Ishikawa (cell line): ENCODE data around the gene TEAD1.

ENCODE experiments used
- CEBPB ChIP-seq: IDR thresholded peaks from 2 replicates; pipeline ENCODE4 v1.6.1; 2012
- CREB1 ChIP-seq: IDR thresholded peaks from 2 replicates; pipeline ENCODE4 v1.6.1; 2012; ENCODE audit warnings: low read depth
- EGR1 ChIP-seq: IDR thresholded peaks from 2 replicates; pipeline ENCODE4 v1.6.1; 2012
- EP300 ChIP-seq: IDR thresholded peaks from 2 replicates; pipeline ENCODE4 v1.6.1; 2012; ENCODE audit warnings: borderline replicate concordance
- FOXM1 ChIP-seq: IDR thresholded peaks from 2 replicates; pipeline ENCODE4 v1.6.1; 2012; ENCODE audit warnings: low read depth, borderline replicate concordance
- NFIC ChIP-seq: IDR thresholded peaks from 2 replicates; pipeline ENCODE4 v1.6.1; 2012
- RAD21 ChIP-seq: IDR thresholded peaks from 2 replicates; pipeline ENCODE4 v1.6.1; 2012; ENCODE audit warnings: low read depth
- TAF1 ChIP-seq: IDR thresholded peaks from 2 replicates; pipeline ENCODE4 v1.6.1; 2012; ENCODE audit warnings: low read depth, mild to moderate bottlenecking
- TCF12 ChIP-seq: IDR thresholded peaks from 2 replicates; pipeline ENCODE4 v1.6.1; 2012; ENCODE audit warnings: low read depth
- TEAD4 ChIP-seq: IDR thresholded peaks from 2 replicates; pipeline ENCODE4 v1.6.1; 2012
- YY1 ChIP-seq: IDR thresholded peaks from 2 replicates; pipeline ENCODE4 v1.6.1; 2012; ENCODE audit warnings: low read depth
- ZBTB7A ChIP-seq: IDR thresholded peaks from 2 replicates; pipeline ENCODE4 v1.6.1; 2012; ENCODE audit warnings: low read depth
- TF ChIP-seq, protein P1 (sequence below): IDR thresholded peaks from 2 replicates; pipeline ENCODE4 v1.6.1; 2012; ENCODE audit warnings: low read depth, mild to moderate bottlenecking
- TF ChIP-seq, protein P2 (sequence below): IDR thresholded peaks from 2 replicates; pipeline ENCODE4 v1.6.1; 2012
- TF ChIP-seq, protein P3 (sequence below): IDR thresholded peaks from 2 replicates; pipeline ENCODE4 v1.6.1; 2012

TEAD1 gene

DNA sequence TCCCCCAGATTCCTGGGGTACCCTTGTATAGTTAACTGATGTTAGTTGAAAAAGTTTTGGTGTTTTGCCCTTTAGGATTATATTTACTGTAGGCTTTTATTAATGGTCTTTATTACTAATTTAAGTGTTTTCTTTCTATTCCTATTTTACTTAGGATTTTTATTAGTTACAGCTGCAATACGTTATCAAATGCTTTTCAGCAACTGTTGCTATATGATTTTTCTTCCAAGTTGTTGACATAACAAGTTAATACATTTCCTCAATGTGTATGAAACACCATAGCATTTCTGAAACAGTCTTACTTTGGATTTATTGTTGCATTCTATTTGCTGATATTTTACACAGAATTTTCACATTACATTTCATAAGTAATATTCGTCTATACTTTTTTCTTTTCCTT, 253.7 kb downstream of the TEAD1 start:
- TF ChIP-seq RAD21 (no peak), CREB1 (no peak), TEAD4 (no peak), CEBPB (no peak), NFIC (no peak), EP300 (no peak), FOXM1 (no peak), ZBTB7A (no peak), YY1 (no peak), EGR1 (no peak), TCF12 (no peak)
- TF ChIP-seq, protein P1, sequence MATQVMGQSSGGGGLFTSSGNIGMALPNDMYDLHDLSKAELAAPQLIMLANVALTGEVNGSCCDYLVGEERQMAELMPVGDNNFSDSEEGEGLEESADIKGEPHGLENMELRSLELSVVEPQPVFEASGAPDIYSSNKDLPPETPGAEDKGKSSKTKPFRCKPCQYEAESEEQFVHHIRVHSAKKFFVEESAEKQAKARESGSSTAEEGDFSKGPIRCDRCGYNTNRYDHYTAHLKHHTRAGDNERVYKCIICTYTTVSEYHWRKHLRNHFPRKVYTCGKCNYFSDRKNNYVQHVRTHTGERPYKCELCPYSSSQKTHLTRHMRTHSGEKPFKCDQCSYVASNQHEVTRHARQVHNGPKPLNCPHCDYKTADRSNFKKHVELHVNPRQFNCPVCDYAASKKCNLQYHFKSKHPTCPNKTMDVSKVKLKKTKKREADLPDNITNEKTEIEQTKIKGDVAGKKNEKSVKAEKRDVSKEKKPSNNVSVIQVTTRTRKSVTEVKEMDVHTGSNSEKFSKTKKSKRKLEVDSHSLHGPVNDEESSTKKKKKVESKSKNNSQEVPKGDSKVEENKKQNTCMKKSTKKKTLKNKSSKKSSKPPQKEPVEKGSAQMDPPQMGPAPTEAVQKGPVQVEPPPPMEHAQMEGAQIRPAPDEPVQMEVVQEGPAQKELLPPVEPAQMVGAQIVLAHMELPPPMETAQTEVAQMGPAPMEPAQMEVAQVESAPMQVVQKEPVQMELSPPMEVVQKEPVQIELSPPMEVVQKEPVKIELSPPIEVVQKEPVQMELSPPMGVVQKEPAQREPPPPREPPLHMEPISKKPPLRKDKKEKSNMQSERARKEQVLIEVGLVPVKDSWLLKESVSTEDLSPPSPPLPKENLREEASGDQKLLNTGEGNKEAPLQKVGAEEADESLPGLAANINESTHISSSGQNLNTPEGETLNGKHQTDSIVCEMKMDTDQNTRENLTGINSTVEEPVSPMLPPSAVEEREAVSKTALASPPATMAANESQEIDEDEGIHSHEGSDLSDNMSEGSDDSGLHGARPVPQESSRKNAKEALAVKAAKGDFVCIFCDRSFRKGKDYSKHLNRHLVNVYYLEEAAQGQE = no peak
- TF ChIP-seq, protein P2, sequence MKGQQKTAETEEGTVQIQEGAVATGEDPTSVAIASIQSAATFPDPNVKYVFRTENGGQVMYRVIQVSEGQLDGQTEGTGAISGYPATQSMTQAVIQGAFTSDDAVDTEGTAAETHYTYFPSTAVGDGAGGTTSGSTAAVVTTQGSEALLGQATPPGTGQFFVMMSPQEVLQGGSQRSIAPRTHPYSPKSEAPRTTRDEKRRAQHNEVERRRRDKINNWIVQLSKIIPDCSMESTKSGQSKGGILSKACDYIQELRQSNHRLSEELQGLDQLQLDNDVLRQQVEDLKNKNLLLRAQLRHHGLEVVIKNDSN = no peak

DNA sequence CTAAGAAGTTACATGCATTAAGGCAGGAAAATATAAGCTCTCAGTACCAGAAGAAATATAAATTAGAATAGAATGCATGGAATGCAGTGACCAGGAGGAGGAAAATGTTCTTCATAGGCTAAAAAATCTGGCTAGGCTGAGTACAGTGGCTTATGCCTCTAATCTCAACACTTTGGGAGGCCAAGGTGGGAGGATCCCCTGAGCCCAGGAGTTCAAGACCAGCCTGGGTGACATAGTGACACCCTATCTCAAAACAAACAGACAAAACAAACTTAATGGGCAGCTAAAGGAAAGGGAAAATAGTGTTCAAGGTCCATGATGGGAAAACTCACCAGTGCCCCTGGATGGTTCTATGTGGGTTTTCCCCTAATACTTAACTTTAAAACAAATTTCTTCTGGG, 256.6 kb downstream of the TEAD1 start:
- TF ChIP-seq, protein P3, sequence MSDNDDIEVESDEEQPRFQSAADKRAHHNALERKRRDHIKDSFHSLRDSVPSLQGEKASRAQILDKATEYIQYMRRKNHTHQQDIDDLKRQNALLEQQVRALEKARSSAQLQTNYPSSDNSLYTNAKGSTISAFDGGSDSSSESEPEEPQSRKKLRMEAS = no peak
- TF ChIP-seq EGR1 = no peak
- no peak for TF ChIP-seq TCF12
- TF ChIP-seq CREB1 = no peak
- TF ChIP-seq TAF1 = no peak
- TF ChIP-seq, protein P2 = no peak
- no peak for TF ChIP-seq RAD21
- TF ChIP-seq YY1 = no peak
- no peak for TF ChIP-seq EP300
- no peak for TF ChIP-seq NFIC

DNA sequence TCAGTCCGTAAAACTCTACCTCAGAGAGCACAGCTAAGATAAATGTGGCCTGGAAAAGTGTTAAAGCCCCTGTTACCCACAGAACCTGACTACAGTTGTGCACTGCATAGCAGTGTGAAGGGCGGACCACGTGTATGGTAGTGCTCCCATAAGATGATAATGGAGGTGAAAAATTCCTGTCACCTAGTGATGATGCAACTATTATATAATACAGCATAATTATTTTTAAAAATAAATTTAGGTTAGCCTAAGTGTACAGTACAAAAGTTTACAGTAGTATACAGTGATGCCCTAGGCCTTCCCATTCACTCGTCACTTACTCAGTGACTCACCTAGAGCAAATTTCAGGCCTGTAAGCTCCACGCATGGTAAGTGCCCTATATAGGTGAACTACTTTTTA, 258.3 kb downstream of the TEAD1 start:
- TF ChIP-seq, protein P2 = no peak
- no peak for TF ChIP-seq YY1
- TF ChIP-seq EGR1 = no peak
- no peak for TF ChIP-seq TCF12
- no peak for TF ChIP-seq FOXM1
- TF ChIP-seq, protein P3 = no peak
- TF ChIP-seq CREB1 = no peak
- no peak for TF ChIP-seq TAF1
- no peak for TF ChIP-seq NFIC
- TF ChIP-seq TEAD4 = no peak
- TF ChIP-seq, protein P1 = no peak
- no peak for TF ChIP-seq EP300
- no peak for TF ChIP-seq ZBTB7A
- no peak for TF ChIP-seq RAD21
- TF ChIP-seq CEBPB = no peak

DNA sequence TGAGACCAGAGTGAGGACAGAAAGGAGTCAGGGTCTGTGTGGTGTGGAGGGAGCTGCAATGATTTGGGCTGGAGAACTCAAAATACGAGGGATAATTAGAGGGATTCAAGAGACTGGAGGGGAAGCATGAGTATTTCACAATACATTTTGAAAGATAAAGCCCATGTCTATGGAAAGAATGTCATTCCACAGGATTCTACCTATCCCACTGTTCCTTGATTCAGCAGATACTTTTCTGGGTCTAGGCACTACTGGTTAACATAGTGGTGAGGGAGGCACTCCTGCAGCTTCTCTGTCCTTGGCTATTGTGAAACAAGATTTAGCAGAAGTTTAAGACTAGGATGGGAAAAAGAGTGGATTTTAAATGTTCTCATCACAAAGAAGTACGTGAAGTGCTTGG, 262.0 kb downstream of the TEAD1 start:
- no peak for TF ChIP-seq TEAD4
- TF ChIP-seq, protein P1 = no peak
- TF ChIP-seq TCF12 = no peak
- no peak for TF ChIP-seq CREB1
